ENCODE results near the gene NPL. TPM values are rescaled to one million over a fixed set of nuclear protein-coding genes. Genes with fewer than 3 reads are reported as not detected.

Gene NPL
- total RNA-seq, 2 donors from 2014 or later, result 2.2 to 6.8 TPM

DNA sequence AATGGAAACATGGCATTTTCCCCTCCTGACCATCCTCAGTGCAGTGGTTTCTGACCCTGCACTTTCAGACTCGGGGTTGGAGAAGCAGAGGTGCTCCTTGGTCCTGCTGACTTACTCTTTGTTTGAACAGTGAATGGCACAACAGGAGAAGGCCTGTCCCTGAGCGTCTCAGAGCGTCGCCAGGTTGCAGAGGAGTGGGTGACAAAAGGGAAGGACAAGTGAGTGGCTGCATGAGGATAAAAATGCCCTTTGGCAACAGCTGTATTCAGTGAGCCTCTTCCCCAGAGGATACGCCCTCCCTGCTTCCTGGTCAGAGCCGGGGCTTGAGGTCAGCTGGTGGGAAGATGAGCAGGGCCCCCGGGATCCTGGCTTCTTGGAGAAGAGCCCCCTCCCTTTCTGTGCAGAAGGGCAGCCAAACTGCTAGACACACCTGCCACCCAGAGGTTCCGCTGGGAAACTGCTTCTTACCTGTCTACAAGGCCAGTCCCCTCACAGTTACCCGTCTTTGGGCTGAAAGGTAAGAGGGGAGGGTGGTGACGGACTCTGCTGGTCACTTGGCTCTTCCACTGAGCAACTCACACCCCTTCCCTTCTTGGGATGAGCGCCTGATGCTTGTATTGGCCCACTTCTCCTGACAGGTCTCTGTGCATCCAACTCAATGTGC is 16.6 kb downstream of the NPL start:
- no peaks in the 10 kb centered on the region for H3K9me3 ChIP-seq
- H3K27ac ChIP-seq, result no peak overlapping the region
- TF ChIP-seq, protein P1, sequence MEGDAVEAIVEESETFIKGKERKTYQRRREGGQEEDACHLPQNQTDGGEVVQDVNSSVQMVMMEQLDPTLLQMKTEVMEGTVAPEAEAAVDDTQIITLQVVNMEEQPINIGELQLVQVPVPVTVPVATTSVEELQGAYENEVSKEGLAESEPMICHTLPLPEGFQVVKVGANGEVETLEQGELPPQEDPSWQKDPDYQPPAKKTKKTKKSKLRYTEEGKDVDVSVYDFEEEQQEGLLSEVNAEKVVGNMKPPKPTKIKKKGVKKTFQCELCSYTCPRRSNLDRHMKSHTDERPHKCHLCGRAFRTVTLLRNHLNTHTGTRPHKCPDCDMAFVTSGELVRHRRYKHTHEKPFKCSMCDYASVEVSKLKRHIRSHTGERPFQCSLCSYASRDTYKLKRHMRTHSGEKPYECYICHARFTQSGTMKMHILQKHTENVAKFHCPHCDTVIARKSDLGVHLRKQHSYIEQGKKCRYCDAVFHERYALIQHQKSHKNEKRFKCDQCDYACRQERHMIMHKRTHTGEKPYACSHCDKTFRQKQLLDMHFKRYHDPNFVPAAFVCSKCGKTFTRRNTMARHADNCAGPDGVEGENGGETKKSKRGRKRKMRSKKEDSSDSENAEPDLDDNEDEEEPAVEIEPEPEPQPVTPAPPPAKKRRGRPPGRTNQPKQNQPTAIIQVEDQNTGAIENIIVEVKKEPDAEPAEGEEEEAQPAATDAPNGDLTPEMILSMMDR (IDR thresholded peaks at IDR 0.05), result no peak
- TF ChIP-seq POLR2A (IDR thresholded peaks at IDR 0.05) (no peak), POLR2AphosphoS5 (IDR thresholded peaks at IDR 0.05) (no peak)
- H3K27me3 ChIP-seq (replicated peaks; ENCODE audit: insufficient read depth), result no peaks in the 10 kb centered on the region
- H3K4me1 ChIP-seq (replicated peaks), result no peaks in the 10 kb centered on the region
- no peak overlapping the region for H3K4me3 ChIP-seq
- intact Hi-C loops (cut with DNase I), result no loop called here
- no peak for DNase-seq (ENCODE audit: low spot score)
- WGBS, result 64% methylated on average over 11 of the region's 11 CpGs
- no peaks in the 10 kb centered on the region for H3K36me3 ChIP-seq

- no peaks in the 10 kb centered on the region for H3K36me3 ChIP-seq
- intact Hi-C loops (cut with DNase I), result no loop called here
- TF ChIP-seq POLR2AphosphoS5 (IDR thresholded peaks at IDR 0.05), result no peak
- TF ChIP-seq, protein P1 (IDR thresholded peaks at IDR 0.05), result no peak
- no peak for TF ChIP-seq POLR2A (IDR thresholded peaks at IDR 0.05)
These were observed 18.3 kb downstream of the NPL start for GRCh38 chr1:182807907-182808306.

DNA sequence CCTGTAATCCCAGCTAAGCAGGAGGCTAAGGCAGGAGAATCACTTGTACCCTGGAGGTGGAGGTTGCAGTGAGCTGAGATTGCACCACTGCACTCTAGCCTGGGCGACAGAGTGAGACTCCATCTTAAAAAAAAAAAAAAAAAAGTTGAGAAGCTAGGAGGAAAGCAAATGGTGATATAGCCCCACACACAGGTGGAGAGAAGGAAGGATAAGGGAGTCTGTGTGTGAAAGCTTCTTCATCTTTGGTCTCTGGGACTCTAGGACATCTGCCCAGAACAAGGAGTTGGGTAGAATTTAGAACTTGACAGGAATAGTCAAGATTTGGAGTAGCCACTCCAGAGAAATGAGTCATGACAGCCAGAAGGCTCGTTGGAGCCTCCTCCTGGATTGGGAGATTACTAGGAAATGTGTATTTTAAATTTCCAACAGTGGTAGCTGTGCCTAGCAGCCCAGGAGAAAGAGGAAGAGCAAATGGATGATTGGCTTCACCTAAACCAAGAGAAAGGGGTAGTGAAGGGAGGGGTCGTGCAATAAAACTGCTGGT is 19.9 kb downstream of the NPL start:
- TF ChIP-seq POLR2AphosphoS5 (IDR thresholded peaks at IDR 0.05), result no peak
- TF ChIP-seq, protein P1 (IDR thresholded peaks at IDR 0.05), result no peak
- no peak for TF ChIP-seq POLR2A (IDR thresholded peaks at IDR 0.05)
- 65% methylated on average over 3 of the region's 3 CpGs for WGBS
- no peak overlapping the region for H3K4me3 ChIP-seq
- DNase-seq (ENCODE audit: low spot score), result no peak
- H3K36me3 ChIP-seq, result no peaks in the 10 kb centered on the region
- H3K27me3 ChIP-seq (replicated peaks; ENCODE audit: insufficient read depth), result no peaks in the 10 kb centered on the region
- no peak overlapping the region for H3K27ac ChIP-seq
- no peaks in the 10 kb centered on the region for H3K4me1 ChIP-seq (replicated peaks)
- intact Hi-C loops (cut with DNase I), result no loop called here
- H3K9me3 ChIP-seq, result no peaks in the 10 kb centered on the region

More at GRCh38 chr1:182807907-182808306, 18.3 kb downstream of the NPL start:
- DNase-seq (ENCODE audit: low spot score), result no peak
- Histone ChIP-seq H3K4me3 (no peak overlapping the region), H3K9me3 (no peaks in the 10 kb centered on the region), H3K27me3 (replicated peaks; ENCODE audit: insufficient read depth) (no peaks in the 10 kb centered on the region), H3K4me1 (replicated peaks) (no peaks in the 10 kb centered on the region), H3K27ac (no peak overlapping the region)
- 93% methylated on average over 3 of the region's 3 CpGs for WGBS

GRCh38 chr1:182811975-182812722 is 22.6 kb downstream of the NPL start:
- no peak overlapping the region for H3K27ac ChIP-seq
- intact Hi-C loops (cut with DNase I), result no loop called here
- no peak for DNase-seq (ENCODE audit: low spot score)
- 88% methylated on average over 4 of the region's 4 CpGs for WGBS
- H3K27me3 ChIP-seq (replicated peaks; ENCODE audit: insufficient read depth), result no peaks in the 10 kb centered on the region
- H3K4me3 ChIP-seq, result no peak overlapping the region
- no peaks in the 10 kb centered on the region for H3K4me1 ChIP-seq (replicated peaks)
- H3K36me3 ChIP-seq, result no peaks in the 10 kb centered on the region
- H3K9me3 ChIP-seq, result no peaks in the 10 kb centered on the region
- no peak for TF ChIP-seq POLR2AphosphoS5 (IDR thresholded peaks at IDR 0.05)
- TF ChIP-seq, protein P1 (IDR thresholded peaks at IDR 0.05), result no peak
- no peak for TF ChIP-seq POLR2A (IDR thresholded peaks at IDR 0.05)
